Smooth muscle cell (in vitro differentiated cells): ENCODE results near the gene WNT3A. TPM values are rescaled to one million over a fixed set of nuclear protein-coding genes. Genes with fewer than 3 reads are reported as not detected.

ENCODE experiments used
- DNase-seq: peaks from one replicate; lab custom pipeline; 2025; ENCODE audit not compliant: unreplicated experiment; lab: John Stamatoyannopoulos, UW
- H2AFZ ChIP-seq: fragments of 200-600 bp; sonication (generic); 2 replicates; pipeline ENCODE4 v1.6.0; 2016; ENCODE audit warnings: antibody characterized with exemption, low read depth, mild to moderate bottlenecking
- H3F3A ChIP-seq: fragments of 200-600 bp; sonication (generic); 2 replicates; pipeline ENCODE4 v1.6.0; 2017; ENCODE audit warnings: antibody characterized with exemption, low read depth
- H3K27ac ChIP-seq: fragments of 200-600 bp; sonication (generic); 2 replicates; pipeline ENCODE4 v1.5.1; 2016; ENCODE audit warnings: low read depth, mild to moderate bottlenecking
- H3K27me3 ChIP-seq: fragments of 200-600 bp; sonication (generic); 2 replicates; pipeline ENCODE4 v1.6.1; 2016; ENCODE audit warnings: low read depth, mild to moderate bottlenecking
- H3K36me3 ChIP-seq: fragments of 200-600 bp; sonication (generic); 2 replicates; pipeline ENCODE4 v1.5.1; 2016; ENCODE audit warnings: low read depth
- H3K4me1 ChIP-seq: fragments of 200-600 bp; sonication (generic); 2 replicates; pipeline ENCODE4 v1.5.1; 2016; ENCODE audit warnings: low read depth
- H3K4me2 ChIP-seq: fragments of 200-600 bp; sonication (generic); 2 replicates; pipeline ENCODE4 v1.6.0; 2016; ENCODE audit warnings: mild to moderate bottlenecking
- H3K4me3 ChIP-seq: fragments of 200-600 bp; sonication (generic); 2 replicates; pipeline ENCODE4 v1.5.1; 2016; ENCODE audit warnings: mild to moderate bottlenecking
- H3K79me2 ChIP-seq: fragments of 200-600 bp; sonication (generic); 2 replicates; pipeline ENCODE4 v1.6.0; 2016; ENCODE audit warnings: low read depth, mild to moderate bottlenecking
- H3K9ac ChIP-seq: fragments of 200-600 bp; sonication (generic); 2 replicates; pipeline ENCODE4 v1.6.0; 2016; ENCODE audit warnings: low read depth
- H3K9me3 ChIP-seq: fragments of 200-600 bp; sonication (generic); replicated peaks from 2 replicates; pipeline ENCODE4 v1.5.1; 2016; ENCODE audit warnings: low read depth
- H4K20me1 ChIP-seq: fragments of 200-600 bp; sonication (generic); 2 replicates; pipeline ENCODE4 v1.6.0; 2016; ENCODE audit warnings: low read depth
- CTCF ChIP-seq: fragments of 200-600 bp; sonication (generic); IDR thresholded peaks from 2 replicates; pipeline ENCODE4 v1.5.1; 2017; ENCODE audit warnings: borderline replicate concordance, mild to moderate bottlenecking, antibody characterized with exemption; ENCODE audit not compliant: insufficient read depth, poor library complexity, severe bottlenecking
- WGBS: methylation state at CpG from one replicate; pipeline ENCODE4 v1.1.7; 2016; ENCODE audit warnings: low lambda C conversion rate; 5-methylcytosine and 5-hydroxymethylcytosine counted together
- polyA plus RNA-seq: library from polyadenylated mRNA; unstranded; fragments of >200 nt; fragmentation: Nextera tagmentation; extraction: Ambion mirVana; gene quantifications from 2 replicates; pipeline ENCODE4 v1.2.1, GENCODE V29; 2016
- total RNA-seq: library from RNA; depleted of rRNA; stranded (reverse); fragments of >200 nt; gene quantifications from 2 replicates; pipeline ENCODE4 v1.2.3, GENCODE V29; 2014

Gene WNT3A
- total and polyA plus RNA-seq, 2 experiments from 2014 or later, result 0.13 TPM; not detected in 1

GRCh38 chr1:228034954-228035837 is 28.4 kb downstream of the WNT3A start:
- WGBS, result 90% methylated on average over 13 of the region's 16 CpGs
- Histone ChIP-seq H3K9ac (no peak overlapping the region), H3K79me2 (no peaks in the 10 kb centered on the region), H3K27ac (no peak overlapping the region), H3K4me2 (no peak overlapping the region), H4K20me1 (no peaks in the 10 kb centered on the region), H2AFZ (no peak overlapping the region), H3K27me3 (peaks cover 29% of the 10 kb centered on the region), H3K9me3 (no peaks in the 10 kb centered on the region), H3K4me1 (peaks cover 15% of the 10 kb centered on the region), H3K36me3 (no peaks in the 10 kb centered on the region), H3F3A (no peaks in the 10 kb centered on the region), H3K4me3 (no peak overlapping the region)
- no peak for TF ChIP-seq CTCF
- no peak for DNase-seq

- H3K9me3 ChIP-seq, result no peaks in the 10 kb centered on the region
- no peak overlapping the region for H3K4me3 ChIP-seq
- no peaks in the 10 kb centered on the region for H4K20me1 ChIP-seq
- no peaks in the 10 kb centered on the region for H3K79me2 ChIP-seq
- no peak overlapping the region for H3K9ac ChIP-seq
- no peak for TF ChIP-seq CTCF
- peaks cover 29% of the 10 kb centered on the region for H3K27me3 ChIP-seq
- no peak overlapping the region for H3K4me2 ChIP-seq
- no peaks in the 10 kb centered on the region for H3K36me3 ChIP-seq
- DNase-seq, result no peak
- no peaks in the 10 kb centered on the region for H3F3A ChIP-seq
- H3K4me1 ChIP-seq, result peaks cover 15% of the 10 kb centered on the region
- no peak overlapping the region for H2AFZ ChIP-seq
- 86% methylated on average over 5 of the region's 5 CpGs for WGBS
- H3K27ac ChIP-seq, result no peak overlapping the region
Measured at GRCh38 chr1:228035844-228036243, 29.0 kb downstream of the WNT3A start.

- 83% methylated on average over 8 of the region's 8 CpGs for WGBS
- no peak for TF ChIP-seq CTCF
- no peaks in the 10 kb centered on the region for H3F3A ChIP-seq
- peaks cover 15% of the 10 kb centered on the region for H3K4me1 ChIP-seq
- peaks cover 36% of the 10 kb centered on the region for H3K27me3 ChIP-seq
- no peak for DNase-seq
- no peak overlapping the region for H3K9ac ChIP-seq
- H3K9me3 ChIP-seq, result no peaks in the 10 kb centered on the region
- H3K79me2 ChIP-seq, result no peaks in the 10 kb centered on the region
- no peaks in the 10 kb centered on the region for H3K36me3 ChIP-seq
- no peak overlapping the region for H3K27ac ChIP-seq
- H2AFZ ChIP-seq, result no peak overlapping the region
- H3K4me3 ChIP-seq, result no peak overlapping the region
- no peaks in the 10 kb centered on the region for H4K20me1 ChIP-seq
- no peak overlapping the region for H3K4me2 ChIP-seq
Measured at GRCh38 chr1:228036701-228037231, 30.0 kb downstream of the WNT3A start.
